PFSK-1 (cell line): ENCODE measurements around the gene MKNK1.

Experiments used
- FOXP2 ChIP-seq: optimal IDR thresholded peaks from 2 replicates; pipeline ENCODE3; 2011; ENCODE audit warnings: borderline replicate concordance, control low read depth, inconsistent platforms; ENCODE audit not compliant: insufficient read depth; ENCODE audit errors: extremely low read length, extremely low read depth
- POLR2AphosphoS5 ChIP-seq: IDR thresholded peaks from 2 replicates; pipeline ENCODE4 v1.6.1; 2012; ENCODE audit warnings: low read depth, mild to moderate bottlenecking, control low read depth, low read length, moderate library complexity
- REST ChIP-seq, 2 experiments: IDR thresholded peaks; 2 replicates each; pipeline versions ENCODE4 v1.6.1 to v1.8.0; 2011 to 2012; ENCODE audit warnings: low read depth in 2 of 2, low read length in 2 of 2, control low read depth in 1 of 2, inconsistent platforms in 1 of 2, mild to moderate bottlenecking in 1 of 2, moderate library complexity in 1 of 2; ENCODE audit not compliant: insufficient read depth in 1 of 2
- SIN3A ChIP-seq: IDR thresholded peaks from 2 replicates; pipeline ENCODE4 v1.6.1; 2012; ENCODE audit warnings: mild to moderate bottlenecking, low read length, moderate library complexity, borderline replicate concordance; ENCODE audit not compliant: insufficient read depth
- TAF1 ChIP-seq: IDR thresholded peaks from 2 replicates; pipeline ENCODE4 v1.6.1; 2012; ENCODE audit warnings: low read length, control low read depth, borderline replicate concordance; ENCODE audit not compliant: insufficient read depth

MKNK1 gene

GRCh38 chr1:46601257-46602007 lies 2.6 kb downstream of the MKNK1 start:
- TF ChIP-seq POLR2AphosphoS5 (no peak), SIN3A (no peak), REST (IDR thresholded peaks at IDR 0.05; ENCODE audit: insufficient read depth in 1 of 2, low read depth in 2 of 2, low read length in 2 of 2) (no peak), FOXP2 (no peak), TAF1 (no peak)

- TF ChIP-seq REST (IDR thresholded peaks at IDR 0.05; ENCODE audit: insufficient read depth in 1 of 2, low read depth in 2 of 2, low read length in 2 of 2) (no peak), TAF1 (no peak), SIN3A (no peak), POLR2AphosphoS5 (no peak), FOXP2 (no peak)
Observed at GRCh38 chr1:46599059-46599970, 4.8 kb downstream of the MKNK1 start.

- no peak for TF ChIP-seq POLR2AphosphoS5
- no peak for TF ChIP-seq FOXP2
- no peak for TF ChIP-seq TAF1
- TF ChIP-seq SIN3A: no peak
- TF ChIP-seq REST (IDR thresholded peaks at IDR 0.05; ENCODE audit: insufficient read depth in 1 of 2, low read depth in 2 of 2, low read length in 2 of 2): no peak
Observed at GRCh38 chr1:46596846-46597245, 7.2 kb downstream of the MKNK1 start.

GRCh38 chr1:46596036-46596435 lies 8.0 kb downstream of the MKNK1 start:
- TF ChIP-seq POLR2AphosphoS5: no peak
- TF ChIP-seq SIN3A: no peak
- TF ChIP-seq REST (IDR thresholded peaks at IDR 0.05; ENCODE audit: insufficient read depth in 1 of 2, low read depth in 2 of 2, low read length in 2 of 2): no peak
- TF ChIP-seq FOXP2: no peak
- TF ChIP-seq TAF1: no peak
